Activated CD4-positive, alpha-beta T cell treated with anti-CD3 and anti-CD28 coated beads for 1 hour (primary cell): Measurements from ENCODE around the gene DCAF16.

Source experiments
- DNase-seq: peaks from one replicate; pipeline ENCODE4 v3.0.0-alpha.2; 2020

DCAF16 gene

GRCh38 chr4:17781300-17782287 lies 29.0 kb downstream of the DCAF16 start, which contains the start of gene FAM184B:
Gene FAM184B, minus strand, starts transcription at chr4:17781621. Its CDS starts 322 bp downstream, at chr4:17781299.
- no peak for DNase-seq

GRCh38 chr4:17780501-17781299 lies 29.9 kb downstream of the DCAF16 start:
- DNase-seq = no peak

GRCh38 chr4:17778431-17778830 lies 32.1 kb downstream of the DCAF16 start:
- no peak for DNase-seq

- no peak for DNase-seq
These were observed 37.3 kb downstream of the DCAF16 start for GRCh38 chr4:17773135-17773698.

- no peak for DNase-seq
These were observed 39.2 kb downstream of the DCAF16 start for GRCh38 chr4:17771284-17771908.

GRCh38 chr4:17770845-17771244 lies 39.7 kb downstream of the DCAF16 start:
- no peak for DNase-seq

GRCh38 chr4:17769406-17770174 lies 41.0 kb downstream of the DCAF16 start:
- DNase-seq = no peak

- no peak for DNase-seq
These were observed 43.6 kb downstream of the DCAF16 start for GRCh38 chr4:17766826-17767458.

- no peak for DNase-seq
These were observed 44.9 kb downstream of the DCAF16 start for GRCh38 chr4:17765514-17766286.

- no peak for DNase-seq
These were observed 46.6 kb downstream of the DCAF16 start for GRCh38 chr4:17763931-17764330.

- DNase-seq = no peak
These were observed 47.1 kb downstream of the DCAF16 start for GRCh38 chr4:17763416-17763815.

GRCh38 chr4:17762726-17763125 lies 47.8 kb downstream of the DCAF16 start:
- DNase-seq = no peak

GRCh38 chr4:17761062-17761461 lies 49.5 kb downstream of the DCAF16 start:
- DNase-seq = no peak

GRCh38 chr4:17760626-17761025 lies 49.9 kb downstream of the DCAF16 start:
- no peak for DNase-seq

- DNase-seq = no peak
These were observed 52.1 kb downstream of the DCAF16 start for GRCh38 chr4:17758485-17758884.

- DNase-seq = no peak
These were observed 52.9 kb downstream of the DCAF16 start for GRCh38 chr4:17757621-17758020.

- DNase-seq = no peak
These were observed 56.9 kb downstream of the DCAF16 start for GRCh38 chr4:17753646-17754045.
